OCI-LY3 (cell line): ENCODE results near the gene EFNA4.

Source experiments
- H2AFZ ChIP-seq: fragments of 200-600, 300-600 bp; shearing (Covaris generic); 2 replicates; pipeline ENCODE4 v1.6.0; 2014; ENCODE audit warnings: antibody characterized with exemption, low read depth, low read length
- H3K27ac ChIP-seq: fragments of 200-600, 300-600 bp; sonication (generic); 2 replicates; pipeline ENCODE4 v1.5.1; 2014; ENCODE audit warnings: mild to moderate bottlenecking, low read length, moderate library complexity, mixed read lengths
- H3K27me3 ChIP-seq: fragments of 200-600, 300-600 bp; sonication (generic); 2 replicates; pipeline ENCODE4 v1.6.1; 2014; ENCODE audit warnings: low read depth, low read length, mixed read lengths
- H3K36me3 ChIP-seq: fragments of 200-600, 300-600 bp; sonication (generic); replicated peaks from 2 replicates; pipeline ENCODE3; 2014; ENCODE audit warnings: low read depth, low read length, mixed read lengths
- H3K4me1 ChIP-seq: fragments of 300-600, 200-600 bp; sonication (generic); 2 replicates; pipeline ENCODE4 v1.6.1; 2014; ENCODE audit warnings: low read length, mixed read lengths
- H3K4me2 ChIP-seq: fragments of 200-600, 300-600 bp; sonication (generic); 2 replicates; pipeline ENCODE4 v1.6.1; 2014; ENCODE audit warnings: low read length, mixed read lengths
- H3K4me3 ChIP-seq: fragments of 300-600, 200-600 bp; sonication (generic); 2 replicates; pipeline ENCODE4 v1.5.1; 2014; ENCODE audit warnings: antibody characterized with exemption, mild to moderate bottlenecking, low read length, moderate library complexity
- H3K79me2 ChIP-seq: fragments of 300-600, 200-600 bp; shearing (Covaris generic); 2 replicates; pipeline ENCODE4 v1.6.1; 2014; ENCODE audit warnings: mild to moderate bottlenecking, low read length, mixed read lengths
- H3K9ac ChIP-seq: fragments of 300-600, 200-600 bp; shearing (Covaris generic); 2 replicates; pipeline ENCODE4 v1.6.0; 2014; ENCODE audit warnings: mild to moderate bottlenecking, low read length, moderate library complexity
- H3K9me3 ChIP-seq: fragments of 200-600, 300-600 bp; shearing (Covaris generic); 2 replicates; pipeline ENCODE4 v1.6.1; 2014; ENCODE audit warnings: low read length, mixed read lengths; ENCODE audit not compliant: insufficient read depth
- H4K20me1 ChIP-seq: fragments of 200-600, 300-600 bp; sonication (generic); 2 replicates; pipeline ENCODE4 v1.6.1; 2016; ENCODE audit warnings: low read length, mixed read lengths; ENCODE audit not compliant: insufficient read depth
- CTCF ChIP-seq: fragments of 200-600, 300-600 bp; sonication (generic); IDR thresholded peaks from 2 replicates; pipeline ENCODE4 v1.5.1; 2014; ENCODE audit warnings: antibody characterized with exemption, low read length, low read depth
- EZH2phosphoT487 ChIP-seq: fragments of 200-600 bp; shearing (Covaris generic); IDR thresholded peaks from 2 replicates; pipeline ENCODE4 v1.6.1; 2018; ENCODE audit warnings: antibody characterized with exemption, mixed run types, low read depth

EFNA4 gene

GRCh38 chr1:155081472-155082300 lies 18.1 kb downstream of the EFNA4 start:
- Histone ChIP-seq H3K27me3 (peaks cover 21% of the 10 kb centered on the region), H3K9me3 (no peaks in the 10 kb centered on the region), H2AFZ (no peak overlapping the region; the same call in 1 of the 2 replicates), H3K27ac (no peak overlapping the region), H3K9ac (peak overlapping the region; percentile 57; the same call in 1 of the 2 replicates), H3K79me2 (no peaks in the 10 kb centered on the region), H3K36me3 (peaks cover under 1% of the 10 kb centered on the region), H4K20me1 (no peaks in the 10 kb centered on the region), H3K4me1 (peaks cover 35% of the 10 kb centered on the region), H3K4me3 (peak overlapping the region; percentile 77), H3K4me2 (peak overlapping the region; percentile 76)
- TF ChIP-seq EZH2phosphoT487 (no peak), CTCF (no peak)

- no peak overlapping the region for H3K4me3 ChIP-seq
- TF ChIP-seq CTCF (no peak), EZH2phosphoT487 (no peak)
- no peak overlapping the region for H3K4me2 ChIP-seq
- no peaks in the 10 kb centered on the region for H4K20me1 ChIP-seq
- H3K27me3 ChIP-seq: peaks cover 21% of the 10 kb centered on the region
- H3K4me1 ChIP-seq: peaks cover 37% of the 10 kb centered on the region
- no peaks in the 10 kb centered on the region for H3K79me2 ChIP-seq
- H3K9ac ChIP-seq: no peak overlapping the region
- peaks cover 3% of the 10 kb centered on the region for H3K36me3 ChIP-seq
- no peak overlapping the region for H3K27ac ChIP-seq
- no peak overlapping the region for H2AFZ ChIP-seq
- H3K9me3 ChIP-seq: no peaks in the 10 kb centered on the region
Measured at GRCh38 chr1:155082301-155083051, 18.9 kb downstream of the EFNA4 start.

GRCh38 chr1:155083052-155083541 lies 19.6 kb downstream of the EFNA4 start:
- H3K27me3 ChIP-seq: peaks cover 21% of the 10 kb centered on the region
- no peak overlapping the region for H3K4me3 ChIP-seq
- no peak overlapping the region for H3K4me2 ChIP-seq
- H4K20me1 ChIP-seq: no peaks in the 10 kb centered on the region
- TF ChIP-seq EZH2phosphoT487 (no peak), CTCF (no peak)
- H3K36me3 ChIP-seq: peaks cover 3% of the 10 kb centered on the region
- H3K27ac ChIP-seq: no peak overlapping the region
- peaks cover 37% of the 10 kb centered on the region for H3K4me1 ChIP-seq
- H2AFZ ChIP-seq: no peak overlapping the region
- H3K79me2 ChIP-seq: no peaks in the 10 kb centered on the region
- H3K9ac ChIP-seq: no peak overlapping the region
- no peaks in the 10 kb centered on the region for H3K9me3 ChIP-seq
